PC-9 (cell line): Measurements from ENCODE around the gene PRDM13.
"Not testable (repeated sequence)": the region's sequence is repeated elsewhere in the genome, so short reads cannot be mapped to it uniquely, and the experiment has no call there.

Experiments
- CTCF ChIP-seq: fragments of 200-600 bp; sonication (generic); conservative IDR thresholded peaks from 2 replicates; pipeline ENCODE4 v1.6.1; 2017; ENCODE audit warnings: mixed run types, antibody characterized with exemption, mild to moderate bottlenecking, moderate library complexity
- EZH2 ChIP-seq: fragments of 200-600 bp; sonication (generic); IDR thresholded peaks from 2 replicates; pipeline ENCODE4 v1.8.0; 2017; ENCODE audit warnings: antibody characterized with exemption, low read depth

GRCh38 chr6:99622044-99622443 is 15.4 kb downstream of the PRDM13 start:
- not testable (repeated sequence) for TF ChIP-seq CTCF, EZH2
